Duodenal mucosa (tissue), 2 donors: ENCODE measurements around the gene MYOZ3.

Experiments
- H3K27ac ChIP-seq: one replicate; pipeline ENCODE4 v1.7.0; 2013; ENCODE audit warnings: low read depth, low read length
- H3K27me3 ChIP-seq, 2 donors: one replicate each; pipeline ENCODE4 v1.7.0; 2013; ENCODE audit warnings: low read length in 2 of 2, control low read depth in 1 of 2; ENCODE audit not compliant: insufficient read depth in 2 of 2, control insufficient read depth in 1 of 2
- H3K36me3 ChIP-seq, 2 donors: one replicate each; pipeline ENCODE4 v1.7.0; 2013; ENCODE audit warnings: low read length in 2 of 2, control low read depth in 1 of 2; ENCODE audit not compliant: insufficient read depth in 2 of 2, control insufficient read depth in 1 of 2
- H3K4me1 ChIP-seq, 2 donors: one replicate each; pipeline ENCODE4 v1.7.0; 2013; ENCODE audit warnings: low read length in 2 of 2, control low read depth in 1 of 2; ENCODE audit not compliant: insufficient read depth in 2 of 2, control insufficient read depth in 1 of 2
- H3K4me3 ChIP-seq, 2 donors: one replicate each; pipeline ENCODE4 v1.7.0; 2013; ENCODE audit warnings: low read length in 2 of 2, low read depth in 1 of 2
- H3K9ac ChIP-seq, 2 donors: one replicate each; pipeline ENCODE4 v1.7.0; 2013; ENCODE audit warnings: low read length in 2 of 2, low read depth in 1 of 2
- H3K9me3 ChIP-seq, 2 donors: one replicate each; pipeline ENCODE4 v1.7.0; 2013; ENCODE audit warnings: low read length in 2 of 2, control low read depth in 1 of 2; ENCODE audit not compliant: control insufficient read depth in 1 of 2

The MYOZ3 gene

DNA sequence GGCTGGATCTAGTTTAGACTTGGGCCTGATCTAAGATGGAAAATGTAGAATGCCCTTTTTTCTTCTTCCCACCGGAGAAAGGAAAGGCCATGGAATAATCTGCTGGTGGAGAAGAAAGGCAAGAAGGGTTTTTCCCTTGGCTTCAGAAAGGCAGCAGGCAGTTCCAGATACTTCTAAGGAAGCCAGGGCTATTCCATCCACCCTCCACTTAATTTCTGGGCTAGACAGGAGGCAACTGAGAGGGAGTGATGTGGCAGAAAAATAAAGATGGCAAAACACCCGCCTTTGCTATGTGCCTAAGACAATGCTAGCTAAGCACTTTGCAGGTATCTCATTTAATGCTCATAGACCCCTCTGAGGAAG, 9.9 kb downstream of the MYOZ3 start:
- no peaks in the 10 kb centered on the region for H3K36me3 ChIP-seq
- peaks cover 0 to 12% of the 10 kb centered on the region in 2 donors for H3K4me1 ChIP-seq
- no peaks in the 10 kb centered on the region for H3K9me3 ChIP-seq
- H3K27me3 ChIP-seq = peaks cover 21 to 30% of the 10 kb centered on the region in 2 donors
- no peak overlapping the region for H3K4me3 ChIP-seq
- H3K27ac ChIP-seq = no peak overlapping the region
- no peak overlapping the region for H3K9ac ChIP-seq

DNA sequence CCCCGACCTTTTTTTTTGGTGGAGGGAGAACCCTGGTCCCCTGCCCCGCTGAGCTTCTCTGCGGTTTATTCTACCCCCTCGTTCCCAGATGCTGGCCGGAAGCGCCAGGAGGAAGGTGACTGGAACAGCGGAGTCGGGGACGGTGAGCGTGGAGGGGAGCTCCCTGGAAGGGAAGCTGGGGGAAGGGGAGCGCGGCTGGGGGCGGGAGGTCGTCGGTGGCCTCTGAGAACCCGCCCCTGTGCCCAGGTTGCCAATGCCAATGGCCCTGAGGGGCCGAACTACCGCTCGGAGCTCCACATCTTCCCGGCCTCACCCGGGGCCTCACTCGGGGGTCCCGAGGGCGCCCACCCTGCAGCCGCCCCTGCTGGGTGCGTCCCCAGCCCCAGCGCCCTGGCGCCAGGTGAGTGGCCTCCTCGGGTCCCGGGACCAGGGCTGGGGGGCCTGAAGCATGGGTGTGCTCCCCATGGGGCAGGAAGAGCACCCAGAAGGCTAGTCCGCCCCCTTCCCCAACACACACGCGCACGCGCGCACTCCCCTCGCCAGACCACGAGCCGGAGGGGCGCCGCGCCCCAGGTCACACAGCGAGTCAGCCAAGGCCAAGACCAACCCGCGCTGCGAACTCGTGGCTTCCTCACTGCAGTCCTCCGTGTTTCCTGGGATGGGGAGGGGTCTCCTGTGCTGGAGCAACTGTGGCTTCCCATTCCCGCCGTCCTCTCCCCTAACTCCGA, 10.6 kb downstream of the MYOZ3 start:
- Histone ChIP-seq H3K4me1 (peaks cover 0 to 12% of the 10 kb centered on the region in 2 donors), H3K27me3 (peaks cover 21 to 30% of the 10 kb centered on the region in 2 donors), H3K9ac (peak overlapping the region in 1 of 2 donors; percentile 43), H3K27ac (no peak overlapping the region), H3K4me3 (peak overlapping the region; percentile 70 to 73), H3K36me3 (no peaks in the 10 kb centered on the region), H3K9me3 (no peaks in the 10 kb centered on the region)

DNA sequence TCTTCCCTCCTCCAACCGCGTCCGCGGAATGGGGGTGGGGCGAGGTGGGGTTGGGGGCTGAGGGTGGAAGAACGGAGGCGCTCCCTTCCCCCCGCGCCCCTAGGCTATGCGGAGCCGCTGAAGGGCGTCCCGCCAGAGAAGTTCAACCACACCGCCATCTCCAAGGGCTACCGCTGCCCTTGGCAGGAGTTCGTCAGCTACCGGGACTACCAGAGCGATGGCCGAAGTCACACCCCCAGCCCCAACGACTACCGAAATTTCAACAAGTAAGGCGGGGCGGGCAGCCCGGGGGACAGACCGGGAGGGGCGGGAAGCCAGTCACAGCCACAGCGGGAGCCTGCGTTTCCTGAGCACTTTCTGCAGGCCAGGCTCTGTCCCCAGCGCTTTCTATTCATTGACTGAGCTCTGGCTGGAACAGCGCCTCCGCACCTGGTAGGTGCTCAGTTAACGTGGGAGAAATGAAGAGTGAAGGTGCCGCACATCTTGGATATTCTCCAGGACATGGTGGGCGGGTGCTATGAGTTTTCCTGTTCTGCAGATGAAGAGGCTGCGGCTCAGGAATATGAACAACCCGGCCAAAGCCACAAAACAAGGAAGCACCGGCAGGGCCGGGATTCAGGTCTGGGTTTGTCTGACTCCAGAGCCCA, 11.3 kb downstream of the MYOZ3 start:
- Histone ChIP-seq H3K9ac (peak overlapping the region in 1 of 2 donors; percentile 43), H3K27me3 (peaks cover 21 to 30% of the 10 kb centered on the region in 2 donors), H3K4me3 (peak overlapping the region; percentile 70 to 73), H3K36me3 (no peaks in the 10 kb centered on the region), H3K27ac (no peak overlapping the region), H3K4me1 (peaks cover 0 to 12% of the 10 kb centered on the region in 2 donors), H3K9me3 (no peaks in the 10 kb centered on the region)

DNA sequence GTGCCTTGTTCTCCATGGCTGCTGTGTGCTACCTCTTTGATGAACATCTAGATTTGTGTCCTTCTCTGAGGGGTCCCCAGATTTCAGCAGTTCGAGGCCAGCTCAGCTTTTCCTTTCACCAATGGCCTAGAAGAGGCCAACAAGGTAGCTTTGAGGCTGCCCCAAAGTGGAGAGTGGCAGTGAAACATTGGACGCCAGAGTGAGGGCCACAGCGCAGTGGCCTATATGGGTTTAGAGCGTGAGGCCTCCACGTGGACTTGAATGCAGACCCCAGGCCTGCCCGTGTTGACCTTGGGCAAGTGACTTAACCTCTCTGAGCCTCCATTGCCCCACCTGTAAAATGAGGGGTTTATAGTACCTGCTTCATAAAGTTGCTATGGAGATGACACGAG, 11.8 kb downstream of the MYOZ3 start:
- H3K36me3 ChIP-seq = no peaks in the 10 kb centered on the region
- no peak overlapping the region for H3K9ac ChIP-seq
- peaks cover 0 to 12% of the 10 kb centered on the region in 2 donors for H3K4me1 ChIP-seq
- peaks cover 21 to 30% of the 10 kb centered on the region in 2 donors for H3K27me3 ChIP-seq
- H3K9me3 ChIP-seq = no peaks in the 10 kb centered on the region
- no peak overlapping the region for H3K27ac ChIP-seq
- H3K4me3 ChIP-seq = peak overlapping the region; percentile 70 to 73

DNA sequence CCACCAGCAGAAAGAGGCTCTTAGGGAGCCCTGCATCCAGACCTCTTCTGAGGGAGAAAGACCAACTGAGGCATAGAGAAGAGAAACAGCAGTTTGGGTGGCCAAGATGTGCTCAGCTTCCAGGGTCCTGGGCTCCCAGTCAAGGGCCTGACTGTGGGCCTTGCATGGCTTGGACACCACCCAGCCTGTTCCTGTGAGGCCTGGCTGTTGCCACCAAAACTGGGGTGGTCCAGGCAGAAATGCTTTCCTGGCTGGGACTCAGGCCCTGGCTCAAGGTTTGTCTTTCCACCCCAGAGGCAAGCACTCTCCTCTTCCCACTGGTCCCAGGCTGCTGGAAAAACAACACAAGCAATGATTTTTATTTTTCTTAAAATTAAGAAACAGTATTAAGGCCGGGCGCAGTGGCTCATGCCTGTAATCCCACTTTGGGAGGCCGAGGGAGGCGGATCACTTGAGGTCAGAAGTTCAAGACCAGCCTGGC, 13.3 kb downstream of the MYOZ3 start:
- H3K27ac ChIP-seq = no peak overlapping the region
- no peak overlapping the region for H3K4me3 ChIP-seq
- peaks cover 18 to 30% of the 10 kb centered on the region in 2 donors for H3K27me3 ChIP-seq
- no peaks in the 10 kb centered on the region for H3K36me3 ChIP-seq
- no peaks in the 10 kb centered on the region for H3K9me3 ChIP-seq
- H3K4me1 ChIP-seq = peaks cover 0 to 12% of the 10 kb centered on the region in 2 donors
- H3K9ac ChIP-seq = no peak overlapping the region

DNA sequence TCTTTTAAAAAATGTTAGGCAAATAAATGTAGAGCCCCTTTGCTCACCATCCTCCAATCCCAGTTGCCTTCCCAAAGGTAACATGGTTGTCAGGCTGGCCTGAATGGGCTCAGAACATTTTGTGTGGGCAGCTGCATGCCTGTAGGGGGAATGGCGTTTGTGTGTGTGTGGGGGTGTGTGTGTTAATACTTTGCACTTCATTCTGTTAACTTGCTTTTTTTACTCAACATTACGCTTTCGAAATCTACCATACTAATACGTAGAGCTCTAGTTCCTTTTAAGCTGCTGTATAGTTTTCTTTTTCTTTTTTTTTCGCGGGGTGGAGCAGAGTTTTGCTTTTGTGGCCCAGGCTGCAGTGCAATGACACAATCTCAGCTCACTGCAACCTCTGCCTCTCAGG, 14.0 kb downstream of the MYOZ3 start:
- Histone ChIP-seq H3K9me3 (no peaks in the 10 kb centered on the region), H3K9ac (no peak overlapping the region), H3K27ac (no peak overlapping the region), H3K4me3 (no peak overlapping the region), H3K27me3 (peaks cover 18 to 29% of the 10 kb centered on the region in 2 donors), H3K36me3 (no peaks in the 10 kb centered on the region), H3K4me1 (peaks cover 0 to 12% of the 10 kb centered on the region in 2 donors)

DNA sequence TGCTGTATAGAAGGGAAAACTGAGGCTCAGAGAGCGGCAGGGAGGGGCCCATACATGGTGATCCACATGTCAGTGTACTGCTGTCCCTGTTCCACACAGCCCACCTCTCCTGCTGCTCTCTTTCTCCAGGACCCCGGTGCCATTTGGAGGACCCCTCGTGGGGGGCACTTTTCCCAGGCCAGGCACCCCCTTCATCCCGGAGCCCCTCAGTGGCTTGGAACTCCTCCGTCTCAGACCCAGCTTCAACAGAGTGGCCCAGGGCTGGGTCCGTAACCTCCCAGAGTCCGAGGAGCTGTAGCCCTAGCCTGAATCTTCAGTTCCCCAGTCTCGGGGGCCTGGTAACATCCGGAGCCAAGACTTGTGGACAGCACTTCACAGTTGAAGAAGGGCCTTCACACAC, 15.5 kb downstream of the MYOZ3 start:
- H3K4me1 ChIP-seq = peaks cover 0 to 10% of the 10 kb centered on the region in 2 donors
- H3K36me3 ChIP-seq = no peaks in the 10 kb centered on the region
- H3K4me3 ChIP-seq = no peak overlapping the region
- no peaks in the 10 kb centered on the region for H3K9me3 ChIP-seq
- no peak overlapping the region for H3K27ac ChIP-seq
- H3K27me3 ChIP-seq = peaks cover 5 to 14% of the 10 kb centered on the region in 2 donors
- H3K9ac ChIP-seq = no peak overlapping the region

DNA sequence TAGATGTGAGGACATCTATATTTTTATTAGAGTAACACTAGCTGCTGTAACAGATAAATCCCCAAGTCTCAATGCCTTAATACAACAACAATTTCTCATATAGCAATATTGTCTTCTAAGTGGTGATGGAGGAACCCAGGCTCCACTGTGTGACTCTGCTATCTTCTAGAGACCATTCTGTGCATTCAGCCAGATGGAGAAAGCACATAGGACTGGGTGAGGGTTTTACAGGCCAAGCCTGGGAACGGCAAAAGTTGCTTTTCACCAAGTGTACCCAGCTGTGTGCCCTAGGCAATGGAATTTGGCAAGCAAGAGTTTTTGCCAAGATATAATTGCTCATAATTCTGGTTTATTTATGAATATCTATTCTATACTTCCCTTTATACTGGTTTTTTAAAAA, 28.1 kb downstream of the MYOZ3 start:
- Histone ChIP-seq H3K27ac (no peak overlapping the region), H3K27me3 (no peaks in the 10 kb centered on the region), H3K9ac (no peak overlapping the region), H3K9me3 (no peaks in the 10 kb centered on the region), H3K4me3 (no peak overlapping the region), H3K4me1 (no peaks in the 10 kb centered on the region), H3K36me3 (peaks cover 36 to 41% of the 10 kb centered on the region in 2 donors)

DNA sequence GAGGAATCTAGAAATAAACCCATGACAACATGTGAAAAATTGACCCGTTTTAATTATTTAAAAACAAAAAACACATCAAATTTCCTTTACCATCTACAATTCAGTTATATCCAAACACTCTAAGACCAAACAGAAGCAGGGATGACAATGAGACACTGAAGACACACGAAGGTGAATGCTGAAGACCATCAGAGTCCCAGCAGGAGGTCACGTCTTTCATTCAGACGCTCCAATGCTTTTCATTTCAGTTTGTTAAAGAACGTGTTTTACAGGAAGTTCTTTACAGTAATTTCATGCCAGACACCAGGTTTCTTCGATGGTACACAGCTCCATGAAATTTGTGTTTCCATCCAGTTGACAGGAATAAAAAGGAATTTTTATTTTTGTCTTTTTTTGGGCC, 29.7 kb downstream of the MYOZ3 start:
- no peak overlapping the region for H3K27ac ChIP-seq
- no peaks in the 10 kb centered on the region for H3K4me1 ChIP-seq
- H3K9ac ChIP-seq = no peak overlapping the region
- H3K36me3 ChIP-seq = peaks cover 51 to 57% of the 10 kb centered on the region in 2 donors
- no peaks in the 10 kb centered on the region for H3K27me3 ChIP-seq
- H3K9me3 ChIP-seq = no peaks in the 10 kb centered on the region
- no peak overlapping the region for H3K4me3 ChIP-seq

DNA sequence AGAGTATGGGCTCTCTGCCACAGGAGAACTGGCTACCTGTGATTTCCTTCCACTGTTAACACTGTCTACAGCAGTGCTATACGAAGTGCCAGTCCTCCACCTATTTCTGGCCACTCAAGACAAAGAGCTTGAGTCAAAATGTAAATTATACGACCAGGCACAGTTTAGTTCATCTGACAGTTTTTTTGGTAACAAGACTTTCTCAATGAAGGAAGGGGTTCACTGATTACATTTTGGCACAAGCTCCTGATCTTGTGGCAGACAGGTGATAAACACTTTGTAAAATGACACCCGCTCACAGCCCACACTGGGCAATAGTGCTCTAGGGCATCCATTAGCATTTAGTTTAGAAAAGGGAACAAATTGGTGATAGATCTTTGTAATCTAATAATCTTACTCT, 31.2 kb downstream of the MYOZ3 start:
- Histone ChIP-seq H3K36me3 (peaks cover 63 to 72% of the 10 kb centered on the region in 2 donors), H3K27me3 (no peaks in the 10 kb centered on the region), H3K9me3 (no peaks in the 10 kb centered on the region), H3K4me3 (no peak overlapping the region), H3K4me1 (no peaks in the 10 kb centered on the region), H3K27ac (no peak overlapping the region), H3K9ac (no peak overlapping the region)
